ENCODE results near the gene METTL25B. TPM values are rescaled to one million over a fixed set of nuclear protein-coding genes. Genes with fewer than 3 reads are reported as not detected.
A peak's percentile ranks its signal among the peaks of the same experiment; 100 is the strongest.

METTL25B gene
- total RNA-seq, 4 donors from 2014 or later: 3.5 to 69.7 (median 29.4) TPM

DNA sequence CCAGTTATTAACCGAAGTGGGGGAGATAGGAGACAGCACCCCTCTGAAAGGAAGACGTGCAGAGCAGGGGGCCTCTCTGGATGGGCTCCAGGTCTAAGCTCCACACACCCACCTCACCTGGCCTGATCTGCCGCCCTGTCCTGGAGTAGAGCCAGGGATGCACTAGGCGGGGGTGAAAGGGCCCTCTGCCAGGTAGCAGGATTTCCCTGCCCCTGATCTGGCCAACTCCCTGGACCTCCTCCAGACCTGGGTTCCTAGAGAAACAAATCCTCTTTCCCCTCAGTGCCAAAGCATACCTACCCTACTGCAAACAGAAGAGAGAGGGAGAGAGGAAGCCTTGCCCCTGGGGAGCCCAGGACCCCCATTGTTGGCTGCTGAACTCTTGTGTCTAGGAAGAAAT, 24.9 kb upstream of the METTL25B start:
- H3K27ac ChIP-seq: peak overlapping the region in 1 of 2 donors; percentile 92
- H3K4me1 ChIP-seq: peaks cover 0 to 18% of the 10 kb centered on the region in 2 donors
- no peaks in the 10 kb centered on the region for H3K9me3 ChIP-seq
- TF ChIP-seq, protein P1, sequence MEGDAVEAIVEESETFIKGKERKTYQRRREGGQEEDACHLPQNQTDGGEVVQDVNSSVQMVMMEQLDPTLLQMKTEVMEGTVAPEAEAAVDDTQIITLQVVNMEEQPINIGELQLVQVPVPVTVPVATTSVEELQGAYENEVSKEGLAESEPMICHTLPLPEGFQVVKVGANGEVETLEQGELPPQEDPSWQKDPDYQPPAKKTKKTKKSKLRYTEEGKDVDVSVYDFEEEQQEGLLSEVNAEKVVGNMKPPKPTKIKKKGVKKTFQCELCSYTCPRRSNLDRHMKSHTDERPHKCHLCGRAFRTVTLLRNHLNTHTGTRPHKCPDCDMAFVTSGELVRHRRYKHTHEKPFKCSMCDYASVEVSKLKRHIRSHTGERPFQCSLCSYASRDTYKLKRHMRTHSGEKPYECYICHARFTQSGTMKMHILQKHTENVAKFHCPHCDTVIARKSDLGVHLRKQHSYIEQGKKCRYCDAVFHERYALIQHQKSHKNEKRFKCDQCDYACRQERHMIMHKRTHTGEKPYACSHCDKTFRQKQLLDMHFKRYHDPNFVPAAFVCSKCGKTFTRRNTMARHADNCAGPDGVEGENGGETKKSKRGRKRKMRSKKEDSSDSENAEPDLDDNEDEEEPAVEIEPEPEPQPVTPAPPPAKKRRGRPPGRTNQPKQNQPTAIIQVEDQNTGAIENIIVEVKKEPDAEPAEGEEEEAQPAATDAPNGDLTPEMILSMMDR (IDR thresholded peaks at IDR 0.05): no peak
- TF ChIP-seq POLR2A (IDR thresholded peaks at IDR 0.05): no peak
- no peaks in the 10 kb centered on the region for H3K27me3 ChIP-seq
- no peak for DNase-seq
- no peaks in the 10 kb centered on the region for H3K36me3 ChIP-seq
- H3K4me3 ChIP-seq: no peak overlapping the region
- intact Hi-C loops (cut with DNase I; ENCODE audit: low total_unique reads): no loop called here

DNA sequence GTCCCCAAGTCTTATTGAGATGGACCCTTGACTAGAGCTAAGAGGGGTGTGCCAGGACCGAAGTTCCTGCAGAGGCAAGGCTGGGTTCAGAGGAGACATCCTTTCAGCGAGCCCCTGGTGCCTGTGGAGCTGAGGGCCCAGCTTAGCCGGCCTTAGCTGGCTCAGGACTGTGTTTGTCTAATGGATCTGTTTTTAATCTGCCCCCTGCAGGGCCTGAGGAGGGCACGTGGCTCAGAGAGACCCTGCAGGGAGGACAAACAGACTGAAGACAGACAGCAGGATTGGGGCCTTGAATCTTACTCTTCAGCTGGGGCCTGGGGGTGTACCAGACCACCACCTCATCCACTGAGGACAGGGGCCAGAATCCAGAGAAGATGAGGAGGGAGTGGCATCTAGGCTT, 24.5 kb upstream of the METTL25B start:
- TF ChIP-seq POLR2A (IDR thresholded peaks at IDR 0.05): no peak
- TF ChIP-seq, protein P1 (IDR thresholded peaks at IDR 0.05): no peak
- H3K4me3 ChIP-seq: peak overlapping the region in 1 of 2 donors; percentile 43
- no peak for DNase-seq
- H3K4me1 ChIP-seq: peaks cover 0 to 18% of the 10 kb centered on the region in 2 donors
- intact Hi-C loops (cut with DNase I; ENCODE audit: low total_unique reads): no loop called here
- H3K9me3 ChIP-seq: no peaks in the 10 kb centered on the region
- H3K27me3 ChIP-seq: no peaks in the 10 kb centered on the region
- H3K36me3 ChIP-seq: no peaks in the 10 kb centered on the region
- H3K27ac ChIP-seq: peak overlapping the region in 1 of 2 donors; percentile 92

DNA sequence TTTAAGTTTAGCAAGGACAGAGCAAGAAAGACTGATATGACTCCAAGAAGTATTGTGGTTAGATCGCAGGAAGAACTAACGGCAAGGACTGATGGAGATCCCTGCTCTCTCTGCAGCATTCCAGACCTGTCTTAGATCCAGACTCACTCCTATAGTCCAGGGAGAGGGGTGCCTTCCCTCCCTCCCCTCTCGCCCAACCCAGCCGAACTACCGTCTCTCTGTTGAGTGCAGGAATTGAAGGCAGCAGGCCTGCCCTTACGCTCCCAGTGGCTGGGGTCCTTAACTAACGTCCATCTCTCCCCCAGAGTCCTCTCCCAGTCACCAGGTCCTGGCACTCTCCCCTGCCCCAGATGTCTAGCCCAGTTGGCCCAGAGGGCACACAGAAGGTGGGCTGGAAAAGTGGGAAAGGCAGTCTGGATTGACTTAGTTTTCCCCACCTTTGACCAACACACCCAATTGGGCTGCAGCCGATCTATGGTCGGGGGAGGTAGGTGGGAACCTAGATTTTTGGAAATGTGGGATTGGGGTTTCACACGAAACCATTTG, 24.0 kb upstream of the METTL25B start:
- no peaks in the 10 kb centered on the region for H3K36me3 ChIP-seq
- DNase-seq: no peak
- intact Hi-C loops (cut with DNase I; ENCODE audit: low total_unique reads): no loop called here
- H3K9me3 ChIP-seq: no peaks in the 10 kb centered on the region
- peak overlapping the region; percentile 92 for H3K27ac ChIP-seq
- peak overlapping the region; percentile 40 to 43 for H3K4me3 ChIP-seq
- TF ChIP-seq POLR2A (IDR thresholded peaks at IDR 0.05): no peak
- TF ChIP-seq, protein P1 (IDR thresholded peaks at IDR 0.05): no peak
- no peaks in the 10 kb centered on the region for H3K27me3 ChIP-seq
- peaks cover 0 to 18% of the 10 kb centered on the region in 2 donors for H3K4me1 ChIP-seq

DNA sequence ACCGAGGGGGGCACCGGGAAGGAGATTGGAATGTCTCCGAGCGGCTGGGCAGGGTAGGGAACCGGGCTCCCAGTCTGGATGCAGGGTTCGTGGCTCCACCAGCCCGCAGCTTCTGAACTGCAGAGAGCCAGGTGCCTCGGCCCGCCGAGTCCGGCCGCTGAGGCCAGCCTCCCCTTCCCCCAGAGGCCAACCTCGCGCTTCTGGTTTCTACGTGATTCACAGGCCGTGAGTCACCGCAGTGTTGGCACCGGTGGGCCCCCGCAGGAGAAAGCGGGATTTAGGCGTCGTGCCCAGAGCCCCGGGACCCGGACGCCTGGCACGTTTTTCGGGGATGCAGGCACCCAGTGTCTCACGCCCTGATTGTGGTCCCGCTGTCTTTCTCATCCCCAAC, 23.3 kb upstream of the METTL25B start:
- intact Hi-C loops (cut with DNase I; ENCODE audit: low total_unique reads): no loop called here
- no peaks in the 10 kb centered on the region for H3K9me3 ChIP-seq
- peaks cover 0 to 18% of the 10 kb centered on the region in 2 donors for H3K4me1 ChIP-seq
- no peak for TF ChIP-seq POLR2A (IDR thresholded peaks at IDR 0.05)
- TF ChIP-seq, protein P1 (IDR thresholded peaks at IDR 0.05): no peak
- H3K4me3 ChIP-seq: peak overlapping the region; percentile 40 to 43
- DNase-seq: peak; percentile 72 to 83
- H3K27me3 ChIP-seq: no peaks in the 10 kb centered on the region
- H3K27ac ChIP-seq: peak overlapping the region; percentile 92
- no peaks in the 10 kb centered on the region for H3K36me3 ChIP-seq

DNA sequence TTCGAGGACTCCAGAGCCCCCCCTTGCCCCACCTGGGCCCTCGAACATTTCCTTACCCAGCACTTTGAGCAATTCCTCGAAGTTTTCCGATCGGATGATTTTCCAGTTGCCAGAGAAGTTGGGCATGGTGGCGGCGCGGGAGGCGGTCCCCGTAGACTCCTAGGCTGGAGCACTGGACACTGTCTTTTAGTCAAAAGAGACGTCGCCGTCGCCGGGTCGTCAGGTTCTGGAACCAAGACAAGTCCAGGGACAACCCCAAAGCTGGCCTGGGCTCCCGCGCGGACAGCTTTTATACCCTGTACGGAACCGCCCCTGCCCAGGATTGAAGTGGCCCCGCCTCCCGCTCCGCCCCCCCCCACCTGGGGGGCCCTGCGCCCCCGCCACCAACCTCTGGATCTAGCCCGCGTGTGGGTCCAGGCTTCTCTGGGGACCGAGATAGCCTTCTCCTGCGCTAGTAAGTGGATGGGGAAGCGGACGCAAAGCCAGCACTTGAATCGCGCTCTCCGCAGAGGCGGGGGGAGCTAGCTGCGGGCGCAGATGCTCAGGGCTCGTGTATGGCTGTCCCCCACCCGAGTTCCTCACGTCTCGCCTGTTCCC, 22.9 kb upstream of the METTL25B start, which contains the start of gene CRABP2:
Gene CRABP2, minus strand, starts transcription at position 263 of the 597 bp plus-strand sequence. Its CDS starts 137 bp downstream, at position 126.
- Histone ChIP-seq H3K27me3 (no peaks in the 10 kb centered on the region), H3K4me3 (peak within 1 kb of the TSS; percentile 40 to 43), H3K4me1 (peaks cover 0 to 19% of the 10 kb centered on the region in 2 donors), H3K9me3 (no peaks in the 10 kb centered on the region), H3K36me3 (no peaks in the 10 kb centered on the region), H3K27ac (peak within 1 kb of the TSS; percentile 92)
- peak; percentile 42 to 51 for DNase-seq
- intact Hi-C loops (cut with DNase I; ENCODE audit: low total_unique reads): no loop called here
- TF ChIP-seq, protein P1 (IDR thresholded peaks at IDR 0.05): no peak
- TF ChIP-seq POLR2A (IDR thresholded peaks at IDR 0.05): no peak

Measured in uterus (tissue), 4 donors.